Astrocyte (in vitro differentiated cells and primary cell): ENCODE results near the gene KIAA1549.

Source experiments
- EZH2 ChIP-seq: IDR thresholded peaks from 2 replicates; pipeline ENCODE4 v1.6.1; 2012; ENCODE audit warnings: mild to moderate bottlenecking, low read length, inconsistent platforms; ENCODE audit not compliant: insufficient read depth
- TF ChIP-seq, protein P1 (sequence below): IDR thresholded peaks from 2 replicates; pipeline ENCODE4 v1.5.1; 2011; ENCODE audit warnings: low read depth, mild to moderate bottlenecking, inconsistent platforms, low read length, moderate library complexity; ENCODE audit not compliant: insufficient read depth

GRCh38 chr7:138890499-138891445 is 90.4 kb downstream of the KIAA1549 start:
- no peak for TF ChIP-seq EZH2
- TF ChIP-seq, protein P1, sequence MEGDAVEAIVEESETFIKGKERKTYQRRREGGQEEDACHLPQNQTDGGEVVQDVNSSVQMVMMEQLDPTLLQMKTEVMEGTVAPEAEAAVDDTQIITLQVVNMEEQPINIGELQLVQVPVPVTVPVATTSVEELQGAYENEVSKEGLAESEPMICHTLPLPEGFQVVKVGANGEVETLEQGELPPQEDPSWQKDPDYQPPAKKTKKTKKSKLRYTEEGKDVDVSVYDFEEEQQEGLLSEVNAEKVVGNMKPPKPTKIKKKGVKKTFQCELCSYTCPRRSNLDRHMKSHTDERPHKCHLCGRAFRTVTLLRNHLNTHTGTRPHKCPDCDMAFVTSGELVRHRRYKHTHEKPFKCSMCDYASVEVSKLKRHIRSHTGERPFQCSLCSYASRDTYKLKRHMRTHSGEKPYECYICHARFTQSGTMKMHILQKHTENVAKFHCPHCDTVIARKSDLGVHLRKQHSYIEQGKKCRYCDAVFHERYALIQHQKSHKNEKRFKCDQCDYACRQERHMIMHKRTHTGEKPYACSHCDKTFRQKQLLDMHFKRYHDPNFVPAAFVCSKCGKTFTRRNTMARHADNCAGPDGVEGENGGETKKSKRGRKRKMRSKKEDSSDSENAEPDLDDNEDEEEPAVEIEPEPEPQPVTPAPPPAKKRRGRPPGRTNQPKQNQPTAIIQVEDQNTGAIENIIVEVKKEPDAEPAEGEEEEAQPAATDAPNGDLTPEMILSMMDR = no peak
